Prostate gland (tissue), 2 donors: ENCODE measurements around the gene ASCC3. TPM values are rescaled to one million over a fixed set of nuclear protein-coding genes. Genes with fewer than 3 reads are reported as not detected.

Experiments
- DNase-seq: peaks from one replicate; pipeline ENCODE4 v3.0.0-alpha.2; 2019; ENCODE audit warnings: low spot score
- H3K27ac ChIP-seq, 2 donors: fragments of 200-600 bp; sonication (generic); 2 replicates each; pipeline ENCODE4 v1.5.1; 2017 to 2019
- H3K27me3 ChIP-seq: fragments of 200-600 bp; sonication (generic); replicated peaks from 2 replicates; pipeline ENCODE4 v1.5.1; 2019; ENCODE audit not compliant: insufficient read depth
- H3K36me3 ChIP-seq, 2 donors: fragments of 200-600 bp; sonication (generic); 1 replicate in 1 of 2; 2 replicates in 1 of 2; pipeline versions ENCODE4 v1.5.1 to v1.8.1; 2017 to 2019
- H3K4me1 ChIP-seq: fragments of 200-600 bp; sonication (generic); replicated peaks from 2 replicates; pipeline ENCODE4 v1.5.1; 2019
- H3K4me3 ChIP-seq, 2 donors: fragments of 200-600 bp; sonication (generic); 2 replicates each; pipeline ENCODE4 v1.5.1; 2017 to 2019
- H3K9me3 ChIP-seq: fragments of 200-600 bp; sonication (generic); 2 replicates; pipeline ENCODE4 v1.5.1; 2017
- POLR2A ChIP-seq: fragments of 450-650 bp; IDR thresholded peaks from one replicate; pipeline ENCODE4 v1.6.1; 2016; ENCODE audit warnings: antibody characterized with exemption, mild to moderate bottlenecking
- POLR2AphosphoS5 ChIP-seq: sonication (generic); formaldehyde crosslinking; IDR thresholded peaks from one replicate; pipeline ENCODE4 v1.6.1; 2017; ENCODE audit warnings: antibody characterized with exemption
- WGBS: methylation state at CpG from one replicate; pipeline ENCODE4 v1.1.5; 2018; 5-methylcytosine and 5-hydroxymethylcytosine counted together
- intact Hi-C: fragments of 100-400 bp; cut with DNase I; formaldehyde crosslinking; loops from one replicate; pipeline ENCODE4 v1.14.2; 2022
- total RNA-seq, 2 donors: library from RNA; depleted of rRNA; stranded (reverse); fragments of >200 nt; gene quantifications; one replicate each; pipeline ENCODE4 v1.1.0, GENCODE V29; 2016
- TF ChIP-seq, protein P1 (sequence below), 4 experiments: fragments of 200-600 bp in 2 of 4; fragments of 450-650 bp in 2 of 4; sonication (generic) in 2 of 4; IDR thresholded peaks; 1 replicate in 3 of 4; 2 replicates in 1 of 4; pipeline ENCODE4 v1.5.1; 2016 to 2019; ENCODE audit warnings: antibody characterized with exemption in 4 of 4, mild to moderate bottlenecking in 2 of 4, moderate library complexity in 2 of 4

Gene ASCC3
- total RNA-seq, 2 donors from 2014 or later: 27.6 to 35.9 TPM

DNA sequence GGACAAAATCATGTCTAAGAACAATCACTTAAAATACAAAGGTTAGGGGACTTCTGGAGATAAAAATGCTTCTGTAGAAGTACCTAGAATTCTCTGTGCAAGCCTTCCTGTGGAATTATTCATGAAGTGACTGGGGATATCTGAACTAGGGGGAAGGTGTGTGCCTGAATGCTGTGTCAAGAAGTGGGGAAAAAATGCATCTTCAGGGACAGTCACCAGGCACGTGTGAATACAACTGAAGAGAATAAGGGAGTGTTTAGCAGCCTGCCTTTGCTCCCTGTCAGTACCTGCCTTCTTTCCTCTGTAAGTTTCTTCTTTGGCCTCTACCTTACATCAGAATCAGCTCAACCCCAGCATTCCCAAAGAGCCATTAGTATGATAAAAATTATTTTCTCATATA is 201.0 kb downstream of the ASCC3 start:
- intact Hi-C loops: no loop called here

DNA sequence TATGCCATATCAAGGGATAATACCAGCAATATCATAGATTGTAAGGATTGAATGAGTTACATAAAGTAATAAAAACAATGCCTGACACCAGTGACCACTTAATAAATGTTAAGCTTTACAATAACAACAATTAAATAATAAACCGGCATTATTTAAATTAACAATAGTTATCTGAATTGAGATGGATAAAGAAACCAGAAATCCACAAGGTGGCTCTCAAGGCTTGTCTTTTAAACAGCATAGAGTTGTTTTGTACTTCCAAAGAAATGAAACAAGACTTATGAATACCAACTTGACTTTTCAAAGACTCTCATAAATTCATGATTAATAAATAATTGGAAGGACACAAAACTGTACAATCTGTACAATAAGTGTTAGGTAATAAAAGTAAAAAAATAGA is 203.1 kb downstream of the ASCC3 start:
- WGBS: 86% methylated on average over 1 of the region's 1 CpG
- TF ChIP-seq POLR2AphosphoS5: no peak
- TF ChIP-seq, protein P1, sequence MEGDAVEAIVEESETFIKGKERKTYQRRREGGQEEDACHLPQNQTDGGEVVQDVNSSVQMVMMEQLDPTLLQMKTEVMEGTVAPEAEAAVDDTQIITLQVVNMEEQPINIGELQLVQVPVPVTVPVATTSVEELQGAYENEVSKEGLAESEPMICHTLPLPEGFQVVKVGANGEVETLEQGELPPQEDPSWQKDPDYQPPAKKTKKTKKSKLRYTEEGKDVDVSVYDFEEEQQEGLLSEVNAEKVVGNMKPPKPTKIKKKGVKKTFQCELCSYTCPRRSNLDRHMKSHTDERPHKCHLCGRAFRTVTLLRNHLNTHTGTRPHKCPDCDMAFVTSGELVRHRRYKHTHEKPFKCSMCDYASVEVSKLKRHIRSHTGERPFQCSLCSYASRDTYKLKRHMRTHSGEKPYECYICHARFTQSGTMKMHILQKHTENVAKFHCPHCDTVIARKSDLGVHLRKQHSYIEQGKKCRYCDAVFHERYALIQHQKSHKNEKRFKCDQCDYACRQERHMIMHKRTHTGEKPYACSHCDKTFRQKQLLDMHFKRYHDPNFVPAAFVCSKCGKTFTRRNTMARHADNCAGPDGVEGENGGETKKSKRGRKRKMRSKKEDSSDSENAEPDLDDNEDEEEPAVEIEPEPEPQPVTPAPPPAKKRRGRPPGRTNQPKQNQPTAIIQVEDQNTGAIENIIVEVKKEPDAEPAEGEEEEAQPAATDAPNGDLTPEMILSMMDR (IDR thresholded peaks at IDR 0.05): peak in 1 of 4 experiments; percentile 12
- DNase-seq: no peak
- intact Hi-C loops: no loop called here
- no peak overlapping the region for H3K27ac ChIP-seq
- no peaks in the 10 kb centered on the region for H3K36me3 ChIP-seq
- H3K27me3 ChIP-seq: no peaks in the 10 kb centered on the region
- no peaks in the 10 kb centered on the region for H3K4me1 ChIP-seq
- no peak overlapping the region for H3K4me3 ChIP-seq
- H3K9me3 ChIP-seq: no peaks in the 10 kb centered on the region

More for the DNA sequence above, 201.0 kb downstream of the ASCC3 start:
- Histone ChIP-seq H3K36me3 (no peaks in the 10 kb centered on the region), H3K9me3 (no peaks in the 10 kb centered on the region), H3K4me1 (no peaks in the 10 kb centered on the region), H3K27ac (no peak overlapping the region), H3K4me3 (no peak overlapping the region), H3K27me3 (no peaks in the 10 kb centered on the region)
- TF ChIP-seq, protein P1 (IDR thresholded peaks at IDR 0.05): no peak
- no peak for TF ChIP-seq POLR2AphosphoS5
- TF ChIP-seq POLR2A: no peak
- WGBS: 74% methylated on average over 1 of the region's 1 CpG
- no peak for DNase-seq

DNA sequence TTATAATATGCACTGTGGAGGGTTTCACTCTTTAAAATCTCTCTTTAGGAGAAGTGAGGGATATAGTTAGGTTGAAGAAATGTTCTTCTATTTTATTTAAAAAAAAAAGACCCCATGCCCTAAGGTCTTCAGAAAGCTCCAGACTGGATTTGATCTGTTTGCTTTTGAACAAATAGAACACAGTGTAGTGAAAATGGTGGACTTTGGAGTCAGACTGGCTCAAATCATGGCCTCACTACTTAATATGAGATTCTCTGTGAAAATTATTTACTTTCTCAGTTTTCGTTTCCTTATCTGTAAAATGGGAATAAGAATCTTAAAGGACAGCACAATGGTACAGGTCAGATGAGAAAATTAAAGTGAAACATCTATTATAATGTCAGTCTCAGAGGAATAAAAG is 203.9 kb downstream of the ASCC3 start:
- H3K4me3 ChIP-seq: no peak overlapping the region
- DNase-seq: no peak
- no peak for TF ChIP-seq POLR2A
- TF ChIP-seq POLR2AphosphoS5: no peak
- TF ChIP-seq, protein P1 (IDR thresholded peaks at IDR 0.05): no peak

DNA sequence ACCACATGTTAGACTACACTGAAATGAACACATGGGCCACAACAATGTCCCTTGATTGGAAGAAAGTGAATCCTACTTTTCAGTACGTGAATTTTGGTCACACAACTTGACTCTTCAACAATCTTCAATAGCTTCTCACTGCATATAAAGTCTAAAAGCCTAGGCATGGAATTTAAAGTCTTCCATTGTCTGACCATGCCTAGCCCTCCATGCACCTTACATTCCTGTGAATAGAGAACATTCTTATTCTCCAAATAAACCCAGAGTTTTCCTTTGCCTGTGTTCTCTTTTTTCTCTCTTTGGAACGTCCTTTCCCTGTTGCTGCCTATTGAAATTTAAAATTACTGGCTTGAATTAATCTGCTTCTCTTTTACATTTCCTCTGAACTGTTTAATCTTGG is 207.5 kb downstream of the ASCC3 start:
- Histone ChIP-seq H3K4me1 (no peaks in the 10 kb centered on the region), H3K9me3 (no peaks in the 10 kb centered on the region), H3K27ac (no peak overlapping the region), H3K36me3 (no peaks in the 10 kb centered on the region), H3K4me3 (no peak overlapping the region), H3K27me3 (no peaks in the 10 kb centered on the region)
- DNase-seq: no peak
- WGBS: 84% methylated on average over 2 of the region's 2 CpGs
- intact Hi-C loops: no loop called here
- TF ChIP-seq, protein P1 (IDR thresholded peaks at IDR 0.05): no peak
- TF ChIP-seq POLR2AphosphoS5 (no peak), POLR2A (no peak)

More for the DNA sequence above, 203.9 kb downstream of the ASCC3 start:
- WGBS: 93% methylated on average over 1 of the region's 1 CpG
- Histone ChIP-seq H3K27me3 (no peaks in the 10 kb centered on the region), H3K4me1 (no peaks in the 10 kb centered on the region), H3K27ac (no peak overlapping the region), H3K9me3 (no peaks in the 10 kb centered on the region), H3K36me3 (no peaks in the 10 kb centered on the region)
- intact Hi-C loops: no loop called here

DNA sequence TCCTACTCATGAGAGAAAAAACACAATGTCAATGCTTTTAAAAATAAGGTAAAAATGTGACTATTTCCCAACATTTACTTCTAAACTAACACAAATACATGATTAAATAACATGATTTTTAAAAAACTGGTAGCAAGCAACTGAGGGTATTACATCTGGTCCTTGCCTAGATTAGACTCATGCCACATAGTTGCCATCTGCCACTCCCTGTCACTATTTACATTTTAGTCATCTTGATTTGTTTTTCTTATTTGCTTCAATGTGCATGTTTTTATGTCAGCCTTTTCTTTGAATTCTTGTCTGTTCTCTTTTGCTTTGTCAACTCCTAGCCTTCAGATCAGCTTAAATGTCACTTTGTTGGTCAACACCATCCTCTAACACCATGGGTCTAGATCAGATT is 209.4 kb downstream of the ASCC3 start:
- intact Hi-C loops: no loop called here
- TF ChIP-seq POLR2AphosphoS5: no peak
- TF ChIP-seq, protein P1 (IDR thresholded peaks at IDR 0.05): no peak
- TF ChIP-seq POLR2A: no peak

More for the DNA sequence above, 209.4 kb downstream of the ASCC3 start:
- H3K4me3 ChIP-seq: no peak overlapping the region
- DNase-seq: no peak
- H3K27me3 ChIP-seq: no peaks in the 10 kb centered on the region
- H3K4me1 ChIP-seq: no peaks in the 10 kb centered on the region
- H3K9me3 ChIP-seq: no peaks in the 10 kb centered on the region
- H3K36me3 ChIP-seq: no peaks in the 10 kb centered on the region
- no peak overlapping the region for H3K27ac ChIP-seq
